Activated T-cell treated with anti-CD3 and anti-CD28 coated beads for 1 hour (primary cell): ENCODE data around the gene RFT1.

ENCODE experiments used
- DNase-seq: peaks from one replicate; pipeline ENCODE4 v3.0.0-alpha.2; 2020; ENCODE audit warnings: low read depth

The RFT1 gene

GRCh38 chr3:53122933-53123305 lies 7.3 kb downstream of the RFT1 start:
- no peak for DNase-seq

- DNase-seq: no peak
Measured at GRCh38 chr3:53122255-53122932, 7.8 kb downstream of the RFT1 start.

DNA sequence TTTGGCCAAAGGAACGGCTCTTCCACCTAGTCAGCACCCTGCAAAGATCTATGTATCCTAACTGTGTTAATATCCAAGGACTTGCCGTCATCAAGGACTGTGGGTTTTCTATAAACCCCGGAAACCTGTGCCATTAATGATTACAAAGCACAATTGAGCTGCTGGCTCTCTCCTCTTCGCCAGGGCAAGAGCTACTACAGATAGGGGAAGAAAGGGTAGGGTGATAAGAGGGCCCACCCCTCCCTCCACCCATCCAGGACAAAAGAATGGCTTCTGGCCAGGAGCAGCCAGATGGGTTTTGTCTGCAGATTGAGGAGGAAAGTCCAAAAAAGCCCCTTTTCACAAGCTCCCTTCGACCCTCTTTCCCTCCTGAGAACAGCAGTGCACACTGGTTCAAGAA lies 9.9 kb downstream of the RFT1 start:
- no peak for DNase-seq

- DNase-seq: no peak
Measured at GRCh38 chr3:53116956-53117355, 13.3 kb downstream of the RFT1 start.

DNA sequence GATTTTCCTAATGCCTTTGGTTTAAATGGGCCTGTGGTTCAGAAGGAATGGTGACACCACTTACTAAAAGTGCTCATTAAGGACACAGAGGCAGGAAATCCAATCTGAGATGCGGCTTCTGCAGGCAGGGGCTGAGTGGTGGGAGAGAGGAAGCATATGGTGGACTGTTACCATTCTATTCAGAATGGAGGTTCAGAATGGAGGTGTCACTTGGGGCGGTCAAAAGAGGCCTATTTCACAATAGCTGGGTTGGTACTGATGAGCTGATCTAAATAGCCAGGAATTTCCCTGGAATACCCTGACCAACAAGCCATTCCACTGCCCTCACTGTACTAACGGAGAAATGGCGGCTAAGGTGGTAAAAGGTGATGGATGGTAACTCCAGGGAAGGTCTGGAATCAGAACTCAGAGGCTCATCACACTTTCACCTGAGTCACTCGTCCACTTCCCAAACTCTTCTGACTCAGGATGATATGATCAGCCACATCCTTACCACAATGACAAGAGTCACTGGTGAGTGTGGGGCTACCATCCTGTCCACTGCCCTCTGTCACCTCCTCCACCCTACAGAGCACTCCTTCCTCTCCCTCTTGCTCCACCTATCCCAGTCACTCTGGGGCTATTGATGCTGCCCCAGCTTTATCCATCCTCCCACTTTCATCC lies 15.7 kb downstream of the RFT1 start:
- DNase-seq: no peak

DNA sequence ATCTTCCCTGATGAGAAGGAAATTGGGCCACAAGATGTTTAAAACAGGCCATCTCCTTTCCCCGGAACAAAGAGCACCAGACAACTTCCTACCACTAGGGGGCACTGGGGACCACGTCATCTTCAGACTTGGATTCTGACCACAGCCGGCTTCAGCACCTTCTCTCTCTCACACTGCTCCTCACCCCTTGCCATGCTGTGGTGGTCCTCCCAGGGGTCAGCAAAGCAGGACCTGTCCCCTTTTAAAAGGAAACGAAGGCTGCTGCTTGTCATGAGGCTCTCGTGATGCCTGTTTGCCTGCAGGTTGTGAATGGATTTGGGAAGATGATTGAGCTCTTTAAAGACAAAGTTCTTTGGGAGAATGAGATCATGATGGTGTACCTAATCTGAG lies 16.2 kb downstream of the RFT1 start:
- DNase-seq: peak; percentile 75

DNA sequence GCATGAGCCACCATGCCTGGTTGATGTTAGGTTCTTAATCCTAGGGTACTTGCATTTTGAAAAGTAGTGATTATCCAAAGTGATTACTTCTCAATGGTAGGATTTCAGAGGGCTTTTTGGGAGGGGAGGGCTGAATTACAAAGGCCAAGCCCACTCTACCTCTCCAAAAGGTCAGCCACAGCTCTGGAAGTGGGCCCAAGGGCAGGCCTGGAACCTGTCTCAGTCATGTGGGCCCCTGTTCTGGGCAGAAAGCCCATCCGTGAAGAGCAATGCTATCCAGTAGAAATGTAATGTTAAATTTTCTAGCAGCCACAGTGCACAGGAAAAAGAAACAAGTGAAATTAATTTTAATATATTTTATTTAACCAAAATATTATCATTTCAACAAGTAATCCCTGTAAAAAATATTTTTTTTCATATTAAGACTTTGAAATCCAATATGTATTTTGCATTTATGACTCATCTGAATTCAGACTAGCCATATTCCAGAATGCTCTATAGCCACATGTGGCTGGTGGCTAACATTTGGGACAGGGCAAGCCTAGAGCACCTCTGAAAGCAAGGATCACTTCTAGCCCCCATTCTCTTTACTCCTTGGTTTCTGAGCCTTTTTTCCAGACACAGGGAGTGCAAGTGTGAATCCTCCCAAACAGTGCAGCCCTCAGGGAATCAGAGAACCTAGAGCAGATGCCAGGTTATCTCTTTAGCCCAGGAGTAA lies 16.8 kb downstream of the RFT1 start:
- DNase-seq: no peak

DNA sequence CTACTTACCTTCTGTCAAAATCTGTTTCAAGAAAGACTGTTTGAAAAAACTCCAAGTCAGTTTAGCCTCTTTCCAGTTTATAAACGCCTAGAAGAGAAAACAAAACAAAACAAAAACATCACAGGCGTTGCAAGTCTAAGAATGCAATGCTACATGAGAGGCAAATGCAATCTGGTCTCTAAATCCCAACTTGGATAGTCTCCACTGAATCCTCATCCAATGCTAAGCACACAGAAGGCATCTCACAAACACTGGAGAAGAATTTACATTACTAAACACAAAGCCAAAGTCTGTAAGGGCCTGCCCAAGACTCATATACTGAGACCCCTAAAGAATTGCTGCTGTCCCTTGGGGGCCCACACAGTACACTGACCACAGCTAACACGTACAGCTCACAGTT lies 18.4 kb downstream of the RFT1 start:
- DNase-seq: no peak

DNA sequence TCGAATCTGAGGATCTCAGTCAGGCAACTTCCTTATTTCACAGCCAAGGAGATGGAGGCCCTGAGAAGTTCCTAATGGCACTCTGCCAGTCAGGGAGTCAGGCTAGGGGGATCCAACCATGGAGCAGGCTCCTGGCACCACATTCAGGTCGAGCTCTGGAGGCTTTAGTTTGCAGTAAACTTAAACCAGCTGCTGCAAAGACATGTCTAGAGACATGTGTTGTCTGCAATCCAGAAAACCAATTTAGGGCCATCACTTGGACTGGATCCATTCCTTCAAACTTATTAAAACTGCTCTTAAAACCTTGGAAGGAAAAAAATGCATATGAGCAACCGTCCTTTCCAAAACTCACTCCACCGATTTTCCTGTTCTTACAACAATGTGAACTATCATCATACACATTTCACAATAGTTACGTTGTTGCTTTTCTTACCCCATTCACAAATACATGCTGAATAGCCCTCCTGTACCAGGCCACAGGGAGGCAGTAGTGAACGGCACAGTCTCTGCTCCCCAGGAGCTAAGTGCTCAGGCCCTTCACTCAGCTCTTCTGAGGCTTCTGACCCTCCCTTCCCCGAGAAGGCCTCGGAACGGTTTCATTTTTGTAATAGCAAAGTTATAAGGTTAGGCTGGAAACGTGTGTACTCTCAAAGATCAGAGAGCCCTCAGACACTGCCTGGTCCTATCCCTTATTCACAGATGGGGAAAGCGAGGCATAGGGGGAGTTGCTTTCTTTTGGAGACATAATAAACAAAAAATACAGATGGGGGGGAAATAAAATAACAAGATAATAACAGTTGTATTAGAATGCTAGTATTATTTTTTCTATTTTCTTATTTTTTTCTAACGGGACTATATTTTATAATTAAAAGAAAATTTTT lies 20.1 kb downstream of the RFT1 start:
- no peak for DNase-seq

- DNase-seq: no peak
Measured at GRCh38 chr3:53109190-53109589, 21.0 kb downstream of the RFT1 start.

GRCh38 chr3:53104762-53105161 lies 25.5 kb downstream of the RFT1 start:
- no peak for DNase-seq

DNA sequence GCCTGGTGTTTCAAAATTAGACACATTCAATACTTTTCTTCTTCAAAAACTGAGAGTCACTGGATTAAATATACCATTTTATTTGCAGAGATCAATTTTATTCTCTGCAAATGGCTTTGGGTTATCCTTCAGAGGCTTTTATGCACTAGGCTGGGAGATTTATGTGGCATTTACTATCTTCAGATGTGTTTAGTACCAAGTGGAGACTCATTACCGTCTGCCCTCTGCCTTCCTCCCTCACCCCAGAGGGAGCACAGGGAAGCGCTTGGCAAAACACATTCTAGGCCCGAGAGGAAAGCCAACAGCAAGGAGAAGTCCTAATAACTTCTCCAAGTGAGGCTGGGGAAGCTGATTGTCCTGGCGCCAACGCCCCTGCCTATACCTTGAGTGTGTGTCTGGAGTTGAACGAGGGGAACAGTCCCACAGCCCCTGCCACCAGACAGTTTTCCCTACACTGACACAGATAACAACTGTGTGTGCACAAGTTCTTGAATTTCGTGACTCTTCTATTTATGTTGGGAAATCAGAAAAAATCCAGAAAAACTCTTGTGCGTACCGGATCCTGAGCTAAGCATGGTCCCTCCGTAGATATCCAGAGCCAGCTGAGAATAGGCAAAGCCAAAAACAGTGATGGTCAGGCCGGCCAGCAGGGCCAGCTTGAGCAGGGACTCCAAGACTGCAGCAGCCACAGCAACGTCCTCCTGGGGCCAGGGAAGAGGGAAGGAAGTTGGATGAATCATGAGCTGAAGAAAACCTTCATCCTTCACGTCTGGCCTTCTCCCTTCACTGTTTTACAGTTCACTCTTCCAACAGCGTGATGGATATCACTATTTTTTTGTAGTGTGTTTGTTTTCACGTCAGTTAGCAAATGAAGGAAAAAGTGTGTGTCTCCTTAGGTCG lies 26.6 kb downstream of the RFT1 start:
- DNase-seq: no peak

GRCh38 chr3:53102601-53103147 lies 27.6 kb downstream of the RFT1 start:
- no peak for DNase-seq

DNA sequence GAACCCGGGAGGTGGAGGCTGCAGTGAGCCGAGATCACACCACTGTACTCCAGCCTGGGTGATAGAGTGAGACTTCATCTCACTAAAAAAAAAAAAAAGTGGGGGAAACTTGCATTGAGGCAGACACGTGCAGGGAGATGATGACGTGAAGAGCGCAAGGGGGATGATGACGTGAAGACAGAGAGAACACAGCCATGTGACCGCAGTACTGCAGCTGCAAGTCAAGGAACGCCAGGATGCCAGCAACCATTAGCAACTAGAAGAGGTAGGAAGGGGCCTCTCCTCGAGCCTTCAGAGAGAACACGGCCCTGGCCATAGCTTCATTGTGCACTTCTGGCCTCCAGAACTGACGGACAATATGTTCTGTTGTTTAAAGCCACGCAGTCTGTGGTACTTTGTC lies 28.3 kb downstream of the RFT1 start:
- DNase-seq: no peak

DNA sequence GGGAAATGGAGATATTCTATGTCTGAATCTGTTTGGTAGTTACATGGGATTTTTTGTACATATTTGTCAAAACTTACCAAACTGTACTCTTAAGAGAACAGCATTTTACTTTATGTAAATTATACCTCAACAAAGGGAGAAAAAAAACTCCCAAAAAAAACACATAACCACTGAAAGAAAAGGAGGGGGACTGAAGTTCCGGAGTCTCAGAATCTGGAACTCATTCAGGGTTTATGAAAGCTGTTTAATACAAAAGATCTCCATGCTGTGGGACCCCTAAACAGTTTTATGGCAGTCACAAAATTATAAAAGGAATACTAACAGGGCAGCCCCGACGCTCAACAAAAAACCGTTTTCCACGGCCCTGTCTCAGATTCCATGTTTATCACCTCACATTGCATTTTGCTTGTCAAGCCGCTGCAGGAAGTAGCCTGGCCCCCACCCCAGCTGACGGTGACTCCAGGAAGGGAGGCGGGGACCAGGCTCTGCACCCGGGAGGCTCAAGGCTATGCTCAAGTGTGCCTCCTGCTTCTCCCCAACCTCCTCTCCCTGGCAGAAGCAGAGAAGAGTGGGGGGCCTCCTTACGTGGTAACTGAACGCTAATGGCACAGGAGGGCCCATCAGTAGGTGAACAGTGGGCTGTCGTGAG lies 29.3 kb downstream of the RFT1 start:
- DNase-seq: no peak

DNA sequence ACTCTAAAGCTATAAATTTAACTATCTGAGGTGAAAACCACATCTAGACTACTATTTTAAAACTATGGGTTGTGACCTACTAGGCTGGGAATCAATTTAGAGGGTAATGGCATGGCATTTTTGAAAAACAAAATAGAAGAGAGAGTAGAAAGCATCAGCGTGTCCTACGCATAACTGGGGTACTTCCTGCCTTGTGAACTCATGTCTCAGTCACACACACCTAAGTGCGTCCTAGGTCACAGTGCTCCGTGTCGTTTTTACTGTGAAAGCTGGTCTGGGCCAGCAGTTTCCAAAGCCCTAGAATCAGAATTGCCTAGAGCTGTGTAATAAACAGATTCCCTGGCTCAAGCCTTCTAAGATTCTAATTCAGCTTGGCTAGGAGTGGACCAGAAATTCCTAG lies 32.3 kb downstream of the RFT1 start:
- no peak for DNase-seq

- no peak for DNase-seq
Measured at GRCh38 chr3:53092942-53093341, 37.3 kb downstream of the RFT1 start.

DNA sequence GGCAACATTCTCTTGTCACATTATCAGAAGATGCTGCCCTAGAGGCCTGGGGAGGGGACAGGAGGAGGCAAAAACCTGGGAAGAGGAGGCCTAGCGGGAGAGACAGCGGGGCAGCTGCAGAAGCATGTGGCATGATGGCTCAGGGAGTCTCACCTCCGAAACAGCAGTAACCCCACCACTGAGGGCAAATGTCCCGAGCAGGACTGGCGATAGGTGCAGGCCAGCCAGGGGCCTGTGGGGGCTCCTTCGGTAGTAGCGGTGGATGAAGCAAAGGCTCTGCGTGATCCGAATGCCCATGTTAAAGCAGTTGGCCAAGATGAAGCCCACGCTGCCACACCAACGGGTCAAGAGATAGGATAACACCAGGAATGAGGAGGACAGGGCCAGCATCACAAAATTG lies 38.0 kb downstream of the RFT1 start:
- no peak for DNase-seq

DNA sequence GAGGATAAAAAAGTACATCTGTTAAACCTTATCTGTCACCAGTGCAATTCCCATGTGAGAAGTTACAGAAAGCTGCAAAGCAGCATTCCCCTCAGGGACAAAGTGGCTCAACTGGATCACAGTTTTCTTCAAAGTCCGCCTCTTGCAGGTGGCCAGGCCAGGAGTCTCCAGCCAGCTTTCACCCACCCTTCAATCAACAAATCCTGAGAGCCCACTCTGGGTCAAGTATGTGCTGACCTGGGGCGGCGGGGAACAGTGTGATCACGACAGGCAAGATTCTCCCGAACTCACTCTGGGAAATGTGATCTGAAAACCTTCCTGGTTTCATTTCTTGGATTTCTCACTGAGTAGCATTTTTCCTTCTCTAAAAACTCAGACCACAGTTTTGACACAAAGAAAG lies 39.2 kb downstream of the RFT1 start:
- no peak for DNase-seq

GRCh38 chr3:53089511-53089910 lies 40.7 kb downstream of the RFT1 start:
- no peak for DNase-seq

- no peak for DNase-seq
Measured at GRCh38 chr3:53085476-53085875, 44.8 kb downstream of the RFT1 start.
